ENCODE data around the gene WNK3.

- no peak for TF ChIP-seq CTCF (IDR thresholded peaks at IDR 0.05; ENCODE audit: insufficient read depth, low read depth, low read length)
- TF ChIP-seq EZH2 (IDR thresholded peaks at IDR 0.05; ENCODE audit: insufficient read depth, low read length): no peak
These were observed 184.1 kb downstream of the WNK3 start for GRCh38 chrX:54173791-54174190.
